Fibroblast of lung (primary cell): ENCODE results near the gene ZSCAN20.

ENCODE experiments used
- EZH2 ChIP-seq: IDR thresholded peaks from 2 replicates; pipeline ENCODE4 v1.5.1; 2012; ENCODE audit warnings: low read length, control low read depth, mild to moderate bottlenecking; ENCODE audit errors: missing control alignments
- TF ChIP-seq, protein P1 (sequence below), 2 donors: IDR thresholded peaks in 1 of 2; conservative IDR thresholded peaks in 1 of 2; 1 replicate in 1 of 2; 2 replicates in 1 of 2; pipeline ENCODE4 v1.5.1; 2011 to 2012; ENCODE audit warnings: low read length in 2 of 2, control low read depth in 1 of 2, inconsistent platforms in 1 of 2, low read depth in 1 of 2, mild to moderate bottlenecking in 1 of 2

DNA sequence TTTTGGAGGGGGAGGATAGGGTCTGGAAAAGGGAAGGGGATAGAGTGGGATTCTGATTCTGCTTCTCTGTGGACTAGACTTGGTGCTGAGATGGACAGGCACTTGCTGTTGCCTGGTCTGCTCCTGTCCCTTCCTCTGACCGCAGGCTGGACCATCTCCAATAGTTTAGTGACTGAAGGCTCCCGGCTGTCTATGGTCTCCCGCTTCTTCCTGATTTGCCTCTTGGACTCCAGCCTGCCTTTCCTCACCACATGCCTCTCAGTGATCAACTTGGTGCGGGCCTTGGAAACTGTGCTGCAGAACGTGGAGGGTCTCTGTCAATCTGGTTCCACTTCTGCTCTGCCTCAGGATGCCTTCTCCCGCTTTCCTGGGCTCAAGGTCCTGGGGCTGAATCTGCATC lies 6.3 kb upstream of the ZSCAN20 start:
- no peak for TF ChIP-seq EZH2
- TF ChIP-seq, protein P1, sequence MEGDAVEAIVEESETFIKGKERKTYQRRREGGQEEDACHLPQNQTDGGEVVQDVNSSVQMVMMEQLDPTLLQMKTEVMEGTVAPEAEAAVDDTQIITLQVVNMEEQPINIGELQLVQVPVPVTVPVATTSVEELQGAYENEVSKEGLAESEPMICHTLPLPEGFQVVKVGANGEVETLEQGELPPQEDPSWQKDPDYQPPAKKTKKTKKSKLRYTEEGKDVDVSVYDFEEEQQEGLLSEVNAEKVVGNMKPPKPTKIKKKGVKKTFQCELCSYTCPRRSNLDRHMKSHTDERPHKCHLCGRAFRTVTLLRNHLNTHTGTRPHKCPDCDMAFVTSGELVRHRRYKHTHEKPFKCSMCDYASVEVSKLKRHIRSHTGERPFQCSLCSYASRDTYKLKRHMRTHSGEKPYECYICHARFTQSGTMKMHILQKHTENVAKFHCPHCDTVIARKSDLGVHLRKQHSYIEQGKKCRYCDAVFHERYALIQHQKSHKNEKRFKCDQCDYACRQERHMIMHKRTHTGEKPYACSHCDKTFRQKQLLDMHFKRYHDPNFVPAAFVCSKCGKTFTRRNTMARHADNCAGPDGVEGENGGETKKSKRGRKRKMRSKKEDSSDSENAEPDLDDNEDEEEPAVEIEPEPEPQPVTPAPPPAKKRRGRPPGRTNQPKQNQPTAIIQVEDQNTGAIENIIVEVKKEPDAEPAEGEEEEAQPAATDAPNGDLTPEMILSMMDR (conservative IDR thresholded peaks at IDR 0.05 in 1 of 2, IDR thresholded peaks at IDR 0.05 in 1 of 2; ENCODE audit: low read depth in 1 of 2, low read length in 2 of 2), result no peak
